ENCODE data around the gene HOXB13. TPM values are rescaled to one million over a fixed set of nuclear protein-coding genes. Genes with fewer than 3 reads are reported as not detected.

Gene HOXB13
- total RNA-seq, 4 donors from 2014 or later, result not detected

DNA sequence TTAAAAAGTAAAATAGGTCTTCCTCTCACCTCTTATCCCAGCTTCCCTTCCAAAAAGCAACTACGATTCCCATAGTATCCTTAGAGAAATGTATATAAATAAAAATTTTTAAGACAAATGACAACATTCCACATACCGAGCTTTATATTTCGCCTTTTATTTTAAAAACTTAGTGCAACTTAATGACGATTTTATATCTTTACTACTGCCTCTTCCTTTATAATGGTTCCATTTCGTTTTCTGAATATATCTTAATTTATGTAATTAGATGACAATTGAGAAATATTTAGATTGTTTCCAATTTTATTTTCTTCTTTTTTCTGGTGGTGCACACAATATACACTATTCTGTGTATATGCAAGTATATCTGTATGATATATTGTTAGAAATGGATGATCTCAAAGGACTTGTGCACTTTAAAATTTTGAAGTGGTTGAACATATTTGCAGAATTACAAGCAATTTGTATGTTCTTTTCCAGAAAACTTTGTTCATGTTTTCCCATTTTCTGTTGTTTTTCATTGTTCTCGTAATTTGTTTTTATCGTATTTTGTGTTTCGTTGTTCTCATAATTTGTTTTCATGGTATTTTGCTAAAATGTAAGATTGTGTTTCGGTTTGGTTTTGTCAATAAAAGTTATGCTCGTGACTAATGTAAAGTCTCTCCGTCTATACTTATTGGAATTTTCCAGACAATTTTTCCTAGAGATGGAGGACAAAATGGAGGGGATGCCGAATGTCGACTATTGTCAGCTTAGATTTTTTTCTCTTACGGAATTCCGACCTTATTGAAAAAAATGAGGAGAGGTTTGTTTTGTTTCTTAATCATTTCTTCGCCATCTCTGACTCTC lies 20.4 kb upstream of the HOXB13 start:
- H3K4me3 ChIP-seq, result no peak overlapping the region
- no peak overlapping the region for H3K27ac ChIP-seq
- no peak for ATAC-seq
- no peak for TF ChIP-seq POLR2A (IDR thresholded peaks at IDR 0.05)
- TF ChIP-seq POLR2AphosphoS5 (IDR thresholded peaks at IDR 0.05), result no peak
- TF ChIP-seq, protein P1, sequence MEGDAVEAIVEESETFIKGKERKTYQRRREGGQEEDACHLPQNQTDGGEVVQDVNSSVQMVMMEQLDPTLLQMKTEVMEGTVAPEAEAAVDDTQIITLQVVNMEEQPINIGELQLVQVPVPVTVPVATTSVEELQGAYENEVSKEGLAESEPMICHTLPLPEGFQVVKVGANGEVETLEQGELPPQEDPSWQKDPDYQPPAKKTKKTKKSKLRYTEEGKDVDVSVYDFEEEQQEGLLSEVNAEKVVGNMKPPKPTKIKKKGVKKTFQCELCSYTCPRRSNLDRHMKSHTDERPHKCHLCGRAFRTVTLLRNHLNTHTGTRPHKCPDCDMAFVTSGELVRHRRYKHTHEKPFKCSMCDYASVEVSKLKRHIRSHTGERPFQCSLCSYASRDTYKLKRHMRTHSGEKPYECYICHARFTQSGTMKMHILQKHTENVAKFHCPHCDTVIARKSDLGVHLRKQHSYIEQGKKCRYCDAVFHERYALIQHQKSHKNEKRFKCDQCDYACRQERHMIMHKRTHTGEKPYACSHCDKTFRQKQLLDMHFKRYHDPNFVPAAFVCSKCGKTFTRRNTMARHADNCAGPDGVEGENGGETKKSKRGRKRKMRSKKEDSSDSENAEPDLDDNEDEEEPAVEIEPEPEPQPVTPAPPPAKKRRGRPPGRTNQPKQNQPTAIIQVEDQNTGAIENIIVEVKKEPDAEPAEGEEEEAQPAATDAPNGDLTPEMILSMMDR (IDR thresholded peaks at IDR 0.05), result no peak
- no peak for TF ChIP-seq EP300 (IDR thresholded peaks at IDR 0.05)
- WGBS, 2 donors (ENCODE audit: low coverage in 1 of 2), result 23 to 25% methylated on average over 15 to 16 of the region's 16 CpGs
- peaks cover 100% of the 10 kb centered on the region for H3K27me3 ChIP-seq
- H3K9me3 ChIP-seq, result no peaks in the 10 kb centered on the region
- peaks cover 0 to 17% (median 3%) of the 10 kb centered on the region in 3 donors for H3K4me1 ChIP-seq
- H3K36me3 ChIP-seq, result no peaks in the 10 kb centered on the region

DNA sequence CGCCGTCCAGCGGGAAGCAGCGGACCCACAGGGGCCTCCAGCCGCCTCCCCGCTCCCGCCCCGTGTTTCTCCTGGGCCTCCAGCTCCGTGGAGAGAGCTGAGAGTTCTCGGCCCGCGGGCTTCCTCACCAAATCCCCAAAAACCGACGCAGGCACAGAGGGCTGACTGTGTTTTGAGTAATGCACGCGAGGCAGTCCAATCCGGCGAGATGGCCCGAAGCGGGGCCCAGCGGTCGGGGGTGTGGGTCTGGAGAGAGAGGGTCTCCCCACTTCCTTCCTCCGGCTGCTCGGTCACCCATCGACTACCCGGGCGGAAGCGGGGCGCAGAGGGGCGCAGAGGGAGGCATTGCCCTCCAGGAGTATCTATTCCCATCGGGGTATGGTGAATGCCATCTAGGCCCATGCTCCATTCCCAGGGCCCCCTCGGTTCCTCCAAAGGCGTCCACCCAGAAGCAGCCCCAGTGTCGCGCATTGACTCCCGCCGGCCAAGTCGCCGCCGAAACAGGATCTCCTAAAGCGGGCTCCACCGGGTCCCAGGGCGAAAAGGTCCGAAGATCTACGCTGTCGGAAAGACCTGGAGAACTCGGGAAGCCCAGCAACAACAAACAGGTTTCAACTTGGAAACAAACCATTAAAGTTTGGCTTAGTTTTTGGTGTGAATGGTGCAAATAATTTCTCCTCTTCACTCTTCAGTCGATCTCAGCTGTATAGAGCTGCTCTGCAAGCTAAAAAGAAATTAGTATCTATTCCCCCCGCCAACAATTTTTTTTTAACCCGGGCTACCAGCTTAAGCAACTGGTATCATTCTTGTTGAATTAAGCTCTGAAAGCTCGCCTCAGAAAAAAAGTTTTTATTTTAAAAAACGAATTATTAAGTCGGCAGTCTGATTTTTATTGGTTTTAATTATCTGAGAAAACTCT lies 19.2 kb upstream of the HOXB13 start:
- Histone ChIP-seq H3K27me3 (peaks cover 100% of the 10 kb centered on the region), H3K36me3 (no peaks in the 10 kb centered on the region), H3K4me3 (no peak overlapping the region), H3K27ac (no peak overlapping the region), H3K9me3 (no peaks in the 10 kb centered on the region), H3K4me1 (peaks cover 0 to 5% (median 0%) of the 10 kb centered on the region in 3 donors)
- no peak for ATAC-seq
- WGBS, 2 donors (ENCODE audit: low coverage in 1 of 2), result 12 to 14% methylated on average over 4 to 12 of the region's 53 CpGs
- TF ChIP-seq EP300 (IDR thresholded peaks at IDR 0.05) (no peak), POLR2A (IDR thresholded peaks at IDR 0.05) (no peak), POLR2AphosphoS5 (IDR thresholded peaks at IDR 0.05) (no peak)
- TF ChIP-seq, protein P1 (IDR thresholded peaks at IDR 0.05), result no peak

DNA sequence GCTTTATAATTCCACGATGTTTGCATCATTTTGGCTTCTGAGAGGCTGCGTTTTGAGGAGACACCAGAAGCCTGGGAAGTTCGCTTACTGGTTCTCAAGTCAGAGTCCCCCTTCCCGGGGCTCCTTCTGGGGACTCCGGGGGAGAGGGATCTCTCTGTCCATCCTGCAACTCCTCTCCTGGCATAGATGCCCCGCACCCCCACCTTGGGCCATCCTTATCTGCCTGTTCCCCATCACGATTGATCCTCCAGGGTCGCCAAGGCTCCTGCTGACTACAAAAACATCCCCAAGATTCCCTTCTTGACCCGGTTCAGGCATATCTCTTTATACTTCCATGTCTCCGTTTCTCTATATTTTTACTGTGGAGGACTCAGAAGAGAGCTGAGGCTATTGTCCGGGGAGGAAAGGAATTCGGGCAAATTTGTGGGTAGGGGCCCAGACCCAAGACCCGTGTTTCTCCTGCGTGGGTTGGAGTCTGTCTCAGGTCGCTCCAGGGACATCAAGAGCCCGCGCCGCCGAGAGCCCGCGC lies 18.4 kb upstream of the HOXB13 start:
- Histone ChIP-seq H3K27ac (no peak overlapping the region), H3K4me1 (no peaks in the 10 kb centered on the region), H3K27me3 (peaks cover 100% of the 10 kb centered on the region), H3K9me3 (no peaks in the 10 kb centered on the region), H3K4me3 (no peak overlapping the region), H3K36me3 (no peaks in the 10 kb centered on the region)
- 0% methylated on average over 6 to 7 of the region's 21 CpGs for WGBS, 2 donors (ENCODE audit: low coverage in 1 of 2)
- ATAC-seq, result no peak
- no peak for TF ChIP-seq EP300 (IDR thresholded peaks at IDR 0.05)
- TF ChIP-seq POLR2A (IDR thresholded peaks at IDR 0.05), result no peak
- no peak for TF ChIP-seq POLR2AphosphoS5 (IDR thresholded peaks at IDR 0.05)
- TF ChIP-seq, protein P1 (IDR thresholded peaks at IDR 0.05), result no peak

DNA sequence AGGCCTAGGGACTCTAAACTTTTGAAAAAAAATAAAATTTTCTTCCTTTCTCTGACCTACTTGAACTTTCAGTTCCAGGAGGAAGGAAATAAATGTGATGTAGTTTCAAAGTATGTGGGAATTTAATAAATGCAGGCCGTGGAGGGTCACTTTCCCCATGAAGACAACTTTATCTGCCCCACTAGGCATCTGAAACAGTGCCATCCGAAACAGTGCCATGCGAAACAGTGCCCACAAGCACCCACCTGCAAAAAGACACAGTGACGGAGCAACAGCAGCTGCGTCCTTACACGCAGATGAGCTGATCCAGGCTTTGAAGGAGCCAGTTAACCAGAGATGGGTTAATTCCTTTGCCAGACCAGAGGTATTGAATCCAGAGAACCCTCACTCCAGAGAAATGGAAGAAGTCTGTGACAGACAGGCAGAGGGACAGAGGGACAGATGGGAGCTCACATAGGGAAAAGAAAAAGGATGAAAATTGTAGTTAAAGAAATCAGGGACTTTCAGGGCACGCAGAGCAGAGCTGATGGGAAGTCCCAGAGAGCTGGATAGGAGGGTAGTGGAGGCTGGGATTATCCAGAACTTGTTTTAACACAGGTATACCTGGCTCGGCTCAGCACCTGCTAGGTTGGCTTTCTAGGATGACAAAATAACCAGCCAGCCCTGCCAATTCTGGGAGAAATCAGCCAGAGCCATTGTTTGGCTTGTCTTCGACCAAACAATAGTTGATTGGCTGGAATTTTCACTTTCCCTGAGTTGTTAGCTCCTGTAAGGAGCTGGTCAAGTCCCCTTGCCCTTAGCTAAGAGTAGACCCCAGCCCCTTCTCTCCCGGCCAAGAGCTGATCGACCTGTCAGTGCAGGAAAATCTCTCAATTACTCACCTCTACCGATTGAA lies 17.1 kb upstream of the HOXB13 start:
- peaks cover 100% of the 10 kb centered on the region for H3K27me3 ChIP-seq

More for the DNA sequence above, 17.1 kb upstream of the HOXB13 start:
- 9 to 17% methylated on average over 6 to 12 of the region's 12 CpGs for WGBS, 2 donors (ENCODE audit: low coverage in 1 of 2)
- H3K4me1 ChIP-seq, result no peaks in the 10 kb centered on the region
- no peak overlapping the region for H3K4me3 ChIP-seq
- H3K36me3 ChIP-seq, result no peaks in the 10 kb centered on the region
- no peak overlapping the region for H3K27ac ChIP-seq
- no peaks in the 10 kb centered on the region for H3K9me3 ChIP-seq
- TF ChIP-seq, protein P1 (IDR thresholded peaks at IDR 0.05), result no peak
- TF ChIP-seq POLR2AphosphoS5 (IDR thresholded peaks at IDR 0.05), result no peak
- TF ChIP-seq EP300 (IDR thresholded peaks at IDR 0.05), result no peak
- TF ChIP-seq POLR2A (IDR thresholded peaks at IDR 0.05), result no peak
- no peak for ATAC-seq
